ENCODE results near the gene NDUFS2. TPM values are rescaled to one million over a fixed set of nuclear protein-coding genes. Genes with fewer than 3 reads are reported as not detected.
A peak's percentile ranks its signal among the peaks of the same experiment; 100 is the strongest.

Gene NDUFS2
- total and polyA plus RNA-seq, 9 of the 15 experiments (the other 6 are each of a cell fraction or from before 2014, with no cell fraction given), result 70.0 to 176 (median 141) TPM

GRCh38 chr1:161225534-161226319 is 23.6 kb downstream of the NDUFS2 start, which contains the start of gene TOMM40L (continued):
- TF ChIP-seq ZNF639 (CRISPR knock-in tag; conservative IDR thresholded peaks at IDR 0.05 in 1 of 2, IDR thresholded peaks at IDR 0.05 in 1 of 2), result peak in 1 of 2 experiments; percentile 39; a peak in 1 of 4 replicates
- TF ChIP-seq CGGBP1 (CRISPR knock-in tag; IDR thresholded peaks at IDR 0.05), result no peak
- TF ChIP-seq MAX (CRISPR knock-in tag; IDR thresholded peaks at IDR 0.05), result peak; percentile 15; the same call in 1 of the 2 replicates
- TF ChIP-seq TGIF2 (CRISPR knock-in tag; IDR thresholded peaks at IDR 0.05), result no peak
- TF ChIP-seq ZNF24 (IDR thresholded peaks at IDR 0.05), result no peak
- TF ChIP-seq ZNF408 (CRISPR knock-in tag; IDR thresholded peaks at IDR 0.05; ENCODE audit: low read depth), result no peak
- TF ChIP-seq TRIM24 (IDR thresholded peaks at IDR 0.05), result no peak
- no peak for TF ChIP-seq FOXP4 (CRISPR knock-in tag; IDR thresholded peaks at IDR 0.05; ENCODE audit: borderline replicate concordance)
- no peak for TF ChIP-seq E2F3 (CRISPR knock-in tag; IDR thresholded peaks at IDR 0.05)
- no peak for TF ChIP-seq ZBED1 (IDR thresholded peaks at IDR 0.05)
- TF ChIP-seq SRSF3 (IDR thresholded peaks at IDR 0.05; ENCODE audit: insufficient read depth, low read length), result no peak
- TF ChIP-seq KAT2B (IDR thresholded peaks at IDR 0.05; ENCODE audit: low read depth, low read length), result no peak
- TF ChIP-seq TEAD2 (tag; IDR thresholded peaks at IDR 0.05), result no peak
- peak; percentile 47 to 53 for TF ChIP-seq NRF1 (conservative IDR thresholded peaks at IDR 0.05 in 1 of 2, IDR thresholded peaks at IDR 0.05 in 1 of 2)
- TF ChIP-seq ZNF398 (CRISPR knock-in tag; IDR thresholded peaks at IDR 0.05), result no peak
- no peak for TF ChIP-seq STAT5B (CRISPR knock-in tag; IDR thresholded peaks at IDR 0.05)
- TF ChIP-seq SNAPC5 (CRISPR knock-in tag; IDR thresholded peaks at IDR 0.05), result no peak
- no peak for TF ChIP-seq NFIX (CRISPR knock-in tag; IDR thresholded peaks at IDR 0.05; ENCODE audit: low read depth)
- TF ChIP-seq PHF8 (IDR thresholded peaks at IDR 0.05; ENCODE audit: borderline replicate concordance, low read length), result peak; percentile 59; the same call in 1 of the 2 replicates
- TF ChIP-seq CREBBP (IDR thresholded peaks at IDR 0.05; ENCODE audit: low read depth, low read length), result no peak
- TF ChIP-seq MTA1 (IDR thresholded peaks at IDR 0.05; ENCODE audit: borderline replicate concordance), result 0 out of 2 replicates have a peak, but pooled peaks have one; percentile 10
